Measurements from ENCODE around the gene WWOX. TPM values are rescaled to one million over a fixed set of nuclear protein-coding genes. Genes with fewer than 3 reads are reported as not detected.

Gene WWOX
- total RNA-seq, 1 donor from 2014 or later = 16.7 TPM

DNA sequence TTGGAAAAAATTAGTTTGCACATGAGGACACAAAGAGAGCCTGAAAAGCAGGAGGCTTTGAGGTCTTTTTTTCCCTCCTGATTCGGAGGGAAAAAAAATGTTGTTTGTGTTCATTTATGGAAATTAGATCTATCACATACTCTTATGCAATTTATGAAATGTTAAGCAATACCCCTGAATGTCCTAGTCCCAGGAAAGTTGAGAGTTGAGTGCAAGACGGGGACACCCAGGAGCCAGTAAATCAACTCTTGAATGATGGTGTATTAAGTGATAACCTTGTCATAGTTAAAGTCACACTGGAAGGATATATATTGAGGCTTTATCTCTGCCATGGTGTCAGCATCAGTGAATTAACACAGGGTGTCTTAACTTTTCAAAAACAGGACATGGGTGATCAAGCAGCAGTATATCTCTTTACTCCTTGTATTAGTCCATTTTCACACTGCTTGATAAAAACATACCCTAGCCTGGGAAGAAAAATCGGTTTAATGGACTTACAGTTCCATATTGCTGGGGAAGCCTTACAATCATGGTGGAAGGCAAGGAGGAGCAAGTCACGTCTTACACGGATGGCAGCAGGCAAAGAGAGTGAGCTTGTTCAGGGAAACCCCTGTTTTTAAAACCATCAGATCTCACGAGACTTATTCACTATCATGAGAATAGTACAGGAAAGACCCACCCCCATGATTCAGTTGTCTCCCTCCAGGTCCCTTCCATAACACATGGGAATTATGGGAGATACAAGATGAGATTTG lies 1032.0 kb downstream of the WWOX start:
- no peak overlapping the region for H3K9ac ChIP-seq (ENCODE audit: low read depth in 1 of 3, low read length in 3 of 3)
- no peaks in the 10 kb centered on the region for H3K27me3 ChIP-seq (ENCODE audit: control insufficient read depth in 3 of 3, insufficient read depth in 3 of 3, low read length in 3 of 3)
- H3K27ac ChIP-seq (ENCODE audit: low read depth, low read length) = no peak overlapping the region
- H3K9me3 ChIP-seq (ENCODE audit: control insufficient read depth in 3 of 3, low read length in 3 of 3) = no peaks in the 10 kb centered on the region
- H3K4me3 ChIP-seq (ENCODE audit: low read length in 3 of 3) = no peak overlapping the region
- no peaks in the 10 kb centered on the region for H3K36me3 ChIP-seq (ENCODE audit: control insufficient read depth in 3 of 3, insufficient read depth in 3 of 3, low read length in 3 of 3)
- H3K4me1 ChIP-seq (ENCODE audit: control insufficient read depth in 3 of 3, insufficient read depth in 3 of 3, low read length in 3 of 3) = no peaks in the 10 kb centered on the region

- H3K4me3 ChIP-seq (ENCODE audit: low read length in 3 of 3) = no peak overlapping the region
- no peaks in the 10 kb centered on the region for H3K36me3 ChIP-seq (ENCODE audit: control insufficient read depth in 3 of 3, insufficient read depth in 3 of 3, low read length in 3 of 3)
- no peaks in the 10 kb centered on the region for H3K4me1 ChIP-seq (ENCODE audit: control insufficient read depth in 3 of 3, insufficient read depth in 3 of 3, low read length in 3 of 3)
- H3K9ac ChIP-seq (ENCODE audit: low read depth in 1 of 3, low read length in 3 of 3) = no peak overlapping the region
- H3K27ac ChIP-seq (ENCODE audit: low read depth, low read length) = no peak overlapping the region
- H3K9me3 ChIP-seq (ENCODE audit: control insufficient read depth in 3 of 3, low read length in 3 of 3) = no peaks in the 10 kb centered on the region
- H3K27me3 ChIP-seq (ENCODE audit: control insufficient read depth in 3 of 3, insufficient read depth in 3 of 3, low read length in 3 of 3) = no peaks in the 10 kb centered on the region
Observed at GRCh38 chr16:79132701-79133100, 1033.2 kb downstream of the WWOX start.

GRCh38 chr16:79134300-79134699 lies 1034.8 kb downstream of the WWOX start:
- Histone ChIP-seq H3K4me3 (ENCODE audit: low read length in 3 of 3) (no peak overlapping the region), H3K27ac (ENCODE audit: low read depth, low read length) (no peak overlapping the region), H3K27me3 (ENCODE audit: control insufficient read depth in 3 of 3, insufficient read depth in 3 of 3, low read length in 3 of 3) (no peaks in the 10 kb centered on the region), H3K9me3 (ENCODE audit: control insufficient read depth in 3 of 3, low read length in 3 of 3) (no peaks in the 10 kb centered on the region), H3K4me1 (ENCODE audit: control insufficient read depth in 3 of 3, insufficient read depth in 3 of 3, low read length in 3 of 3) (no peaks in the 10 kb centered on the region), H3K9ac (ENCODE audit: low read depth in 1 of 3, low read length in 3 of 3) (no peak overlapping the region), H3K36me3 (ENCODE audit: control insufficient read depth in 3 of 3, insufficient read depth in 3 of 3, low read length in 3 of 3) (no peaks in the 10 kb centered on the region)

DNA sequence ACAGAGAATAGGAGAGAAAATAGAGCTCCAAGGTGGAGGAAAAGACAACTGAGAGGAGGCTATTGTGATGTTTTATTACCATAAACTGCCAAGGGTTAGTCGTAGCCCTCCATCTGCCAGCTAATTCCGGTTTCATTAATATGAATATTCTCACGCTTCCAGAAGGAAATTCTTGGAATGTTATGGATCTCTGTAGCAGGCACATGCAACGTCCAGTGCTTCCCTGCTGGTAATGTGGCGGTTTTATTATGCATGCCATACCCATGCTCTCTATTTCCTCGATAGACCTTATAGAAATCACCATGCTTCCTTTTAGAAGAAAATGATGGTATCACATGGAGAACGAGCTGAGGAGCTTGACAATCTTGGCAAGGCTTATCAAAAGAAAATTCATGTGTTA lies 1037.5 kb downstream of the WWOX start:
- H3K4me3 ChIP-seq (ENCODE audit: low read length in 3 of 3) = no peak overlapping the region
- no peaks in the 10 kb centered on the region for H3K9me3 ChIP-seq (ENCODE audit: control insufficient read depth in 3 of 3, low read length in 3 of 3)
- H3K4me1 ChIP-seq (ENCODE audit: control insufficient read depth in 3 of 3, insufficient read depth in 3 of 3, low read length in 3 of 3) = no peaks in the 10 kb centered on the region
- H3K27ac ChIP-seq (ENCODE audit: low read depth, low read length) = no peak overlapping the region
- H3K36me3 ChIP-seq (ENCODE audit: control insufficient read depth in 3 of 3, insufficient read depth in 3 of 3, low read length in 3 of 3) = no peaks in the 10 kb centered on the region
- no peaks in the 10 kb centered on the region for H3K27me3 ChIP-seq (ENCODE audit: control insufficient read depth in 3 of 3, insufficient read depth in 3 of 3, low read length in 3 of 3)
- H3K9ac ChIP-seq (ENCODE audit: low read depth in 1 of 3, low read length in 3 of 3) = no peak overlapping the region

GRCh38 chr16:79137426-79137939 lies 1038.0 kb downstream of the WWOX start:
- Histone ChIP-seq H3K9ac (ENCODE audit: low read depth in 1 of 3, low read length in 3 of 3) (no peak overlapping the region), H3K27ac (ENCODE audit: low read depth, low read length) (no peak overlapping the region), H3K27me3 (ENCODE audit: control insufficient read depth in 3 of 3, insufficient read depth in 3 of 3, low read length in 3 of 3) (no peaks in the 10 kb centered on the region), H3K4me1 (ENCODE audit: control insufficient read depth in 3 of 3, insufficient read depth in 3 of 3, low read length in 3 of 3) (no peaks in the 10 kb centered on the region), H3K36me3 (ENCODE audit: control insufficient read depth in 3 of 3, insufficient read depth in 3 of 3, low read length in 3 of 3) (no peaks in the 10 kb centered on the region), H3K9me3 (ENCODE audit: control insufficient read depth in 3 of 3, low read length in 3 of 3) (no peaks in the 10 kb centered on the region), H3K4me3 (ENCODE audit: low read length in 3 of 3) (no peak overlapping the region)

- H3K9ac ChIP-seq (ENCODE audit: low read depth in 1 of 3, low read length in 3 of 3) = no peak overlapping the region
- no peak overlapping the region for H3K27ac ChIP-seq (ENCODE audit: low read depth, low read length)
- no peaks in the 10 kb centered on the region for H3K9me3 ChIP-seq (ENCODE audit: control insufficient read depth in 3 of 3, low read length in 3 of 3)
- H3K4me1 ChIP-seq (ENCODE audit: control insufficient read depth in 3 of 3, insufficient read depth in 3 of 3, low read length in 3 of 3) = no peaks in the 10 kb centered on the region
- no peak overlapping the region for H3K4me3 ChIP-seq (ENCODE audit: low read length in 3 of 3)
- H3K27me3 ChIP-seq (ENCODE audit: control insufficient read depth in 3 of 3, insufficient read depth in 3 of 3, low read length in 3 of 3) = no peaks in the 10 kb centered on the region
- no peaks in the 10 kb centered on the region for H3K36me3 ChIP-seq (ENCODE audit: control insufficient read depth in 3 of 3, insufficient read depth in 3 of 3, low read length in 3 of 3)
Observed at GRCh38 chr16:79139799-79140198, 1040.3 kb downstream of the WWOX start.

GRCh38 chr16:79143026-79143425 lies 1043.6 kb downstream of the WWOX start:
- no peak overlapping the region for H3K27ac ChIP-seq (ENCODE audit: low read depth, low read length)
- H3K36me3 ChIP-seq (ENCODE audit: control insufficient read depth in 3 of 3, insufficient read depth in 3 of 3, low read length in 3 of 3) = no peaks in the 10 kb centered on the region

DNA sequence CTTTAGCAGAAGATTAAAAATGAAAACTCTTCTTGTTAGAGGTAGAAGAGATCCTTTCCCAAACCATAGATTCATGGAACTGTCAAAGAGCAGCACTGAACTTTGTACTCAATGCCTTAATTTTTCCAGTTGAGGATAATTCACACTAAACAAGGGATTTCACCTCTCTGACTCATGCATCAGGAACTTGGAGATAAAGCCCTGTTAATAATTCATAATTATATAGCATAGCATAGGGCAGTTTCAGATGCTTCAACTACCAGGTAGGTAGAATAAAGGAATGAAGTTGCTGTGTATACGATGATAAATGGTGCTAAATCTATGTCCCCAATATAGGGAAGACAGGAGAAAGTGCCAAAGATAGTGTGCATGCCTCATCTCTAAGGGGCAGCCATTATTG lies 1050.7 kb downstream of the WWOX start:
- Histone ChIP-seq H3K4me1 (ENCODE audit: control insufficient read depth in 3 of 3, insufficient read depth in 3 of 3, low read length in 3 of 3) (no peaks in the 10 kb centered on the region), H3K4me3 (ENCODE audit: low read length in 3 of 3) (no peak overlapping the region), H3K9ac (ENCODE audit: low read depth in 1 of 3, low read length in 3 of 3) (no peak overlapping the region), H3K27me3 (ENCODE audit: control insufficient read depth in 3 of 3, insufficient read depth in 3 of 3, low read length in 3 of 3) (no peaks in the 10 kb centered on the region), H3K27ac (ENCODE audit: low read depth, low read length) (no peak overlapping the region), H3K36me3 (ENCODE audit: control insufficient read depth in 3 of 3, insufficient read depth in 3 of 3, low read length in 3 of 3) (no peaks in the 10 kb centered on the region), H3K9me3 (ENCODE audit: control insufficient read depth in 3 of 3, low read length in 3 of 3) (no peaks in the 10 kb centered on the region)

More at GRCh38 chr16:79143026-79143425, 1043.6 kb downstream of the WWOX start:
- Histone ChIP-seq H3K9ac (ENCODE audit: low read depth in 1 of 3, low read length in 3 of 3) (no peak overlapping the region), H3K9me3 (ENCODE audit: control insufficient read depth in 3 of 3, low read length in 3 of 3) (no peaks in the 10 kb centered on the region), H3K4me1 (ENCODE audit: control insufficient read depth in 3 of 3, insufficient read depth in 3 of 3, low read length in 3 of 3) (no peaks in the 10 kb centered on the region), H3K4me3 (ENCODE audit: low read length in 3 of 3) (no peak overlapping the region), H3K27me3 (ENCODE audit: control insufficient read depth in 3 of 3, insufficient read depth in 3 of 3, low read length in 3 of 3) (no peaks in the 10 kb centered on the region)

DNA sequence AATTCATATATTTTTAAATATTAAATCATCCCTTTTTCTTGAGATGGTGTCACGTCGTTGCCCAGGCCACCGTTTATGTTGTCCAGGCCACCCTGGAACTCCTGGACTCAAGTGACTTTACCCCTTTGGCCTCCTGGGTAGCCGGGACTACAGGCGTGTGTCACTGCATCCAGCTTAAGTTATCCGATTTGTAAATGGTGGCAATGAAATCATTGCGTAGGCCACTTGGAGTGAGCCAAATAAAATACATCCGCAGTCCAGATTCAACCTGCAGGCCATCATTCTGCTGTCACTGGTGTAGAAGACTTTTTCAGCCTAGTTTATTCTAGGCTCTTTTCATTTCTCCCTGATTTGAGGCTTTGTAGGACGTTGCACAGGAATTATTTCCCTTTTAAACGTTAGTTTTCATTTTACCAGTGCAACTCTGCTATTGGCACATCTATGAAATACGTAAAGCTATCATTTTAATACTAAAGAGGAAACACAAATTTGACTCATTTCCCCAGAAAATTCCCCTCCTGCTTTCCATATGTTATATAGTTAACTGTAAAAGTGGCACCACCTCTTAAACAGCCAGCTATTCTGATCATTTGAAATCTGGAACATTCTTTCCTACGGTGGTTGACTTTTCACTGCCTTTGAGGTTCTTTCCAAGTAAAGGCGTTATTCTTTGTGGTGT lies 1051.3 kb downstream of the WWOX start:
- H3K9ac ChIP-seq (ENCODE audit: low read depth in 1 of 3, low read length in 3 of 3) = no peak overlapping the region
- H3K27ac ChIP-seq (ENCODE audit: low read depth, low read length) = no peak overlapping the region
- no peaks in the 10 kb centered on the region for H3K36me3 ChIP-seq (ENCODE audit: control insufficient read depth in 3 of 3, insufficient read depth in 3 of 3, low read length in 3 of 3)
- no peaks in the 10 kb centered on the region for H3K9me3 ChIP-seq (ENCODE audit: control insufficient read depth in 3 of 3, low read length in 3 of 3)
- H3K27me3 ChIP-seq (ENCODE audit: control insufficient read depth in 3 of 3, insufficient read depth in 3 of 3, low read length in 3 of 3) = no peaks in the 10 kb centered on the region
- H3K4me1 ChIP-seq (ENCODE audit: control insufficient read depth in 3 of 3, insufficient read depth in 3 of 3, low read length in 3 of 3) = no peaks in the 10 kb centered on the region
- no peak overlapping the region for H3K4me3 ChIP-seq (ENCODE audit: low read length in 3 of 3)

GRCh38 chr16:79154086-79154485 lies 1054.6 kb downstream of the WWOX start:
- Histone ChIP-seq H3K4me1 (ENCODE audit: control insufficient read depth in 3 of 3, insufficient read depth in 3 of 3, low read length in 3 of 3) (no peaks in the 10 kb centered on the region), H3K36me3 (ENCODE audit: control insufficient read depth in 3 of 3, insufficient read depth in 3 of 3, low read length in 3 of 3) (no peaks in the 10 kb centered on the region), H3K27ac (ENCODE audit: low read depth, low read length) (no peak overlapping the region), H3K9me3 (ENCODE audit: control insufficient read depth in 3 of 3, low read length in 3 of 3) (no peaks in the 10 kb centered on the region), H3K27me3 (ENCODE audit: control insufficient read depth in 3 of 3, insufficient read depth in 3 of 3, low read length in 3 of 3) (no peaks in the 10 kb centered on the region), H3K4me3 (ENCODE audit: low read length in 3 of 3) (no peak overlapping the region), H3K9ac (ENCODE audit: low read depth in 1 of 3, low read length in 3 of 3) (no peak overlapping the region)
